ENCODE data around the gene TUBAL3.

GRCh38 chr10:5423771-5424170, 19.1 kb upstream of the TUBAL3 start:
- TF ChIP-seq TEAD4 (IDR thresholded peaks at IDR 0.05; ENCODE audit: borderline replicate concordance, insufficient read depth): no peak
- no peak for TF ChIP-seq FOXJ3 (CRISPR knock-in tag; IDR thresholded peaks at IDR 0.05)
- TF ChIP-seq CTCF (IDR thresholded peaks at IDR 0.05): no peak
- no peak for TF ChIP-seq EP300 (IDR thresholded peaks at IDR 0.05; ENCODE audit: borderline replicate concordance in 1 of 2, low read depth in 1 of 2, low read length in 1 of 2)
- no peak for TF ChIP-seq RFX5 (IDR thresholded peaks at IDR 0.05; ENCODE audit: low read length)
- no peak for TF ChIP-seq USF2 (IDR thresholded peaks at IDR 0.05; ENCODE audit: borderline replicate concordance, low read depth, low read length)
- TF ChIP-seq GABPA (IDR thresholded peaks at IDR 0.05; ENCODE audit: low read depth): no peak

Measured in SK-N-SH (cell line).